ENCODE results near the gene ANKMY1.
"Not testable (repeated sequence)": the region's sequence is repeated elsewhere in the genome, so short reads cannot be mapped to it uniquely, and the experiment has no call there.

ANKMY1 gene

GRCh38 chr2:240500561-240501423, 57.0 kb downstream of the ANKMY1 start:
- DNase-seq, result no peak

- DNase-seq, result no peak
These were observed 58.2 kb downstream of the ANKMY1 start for GRCh38 chr2:240499309-240500301.

GRCh38 chr2:240498958-240499260, 58.9 kb downstream of the ANKMY1 start:
- no peak for DNase-seq

- DNase-seq, result no peak
These were observed 59.4 kb downstream of the ANKMY1 start for GRCh38 chr2:240498171-240498957.

GRCh38 chr2:240497082-240497481, 60.7 kb downstream of the ANKMY1 start:
- not testable (repeated sequence) for DNase-seq

- not testable (repeated sequence) for DNase-seq
These were observed 62.8 kb downstream of the ANKMY1 start for GRCh38 chr2:240494942-240495341.

- no peak for DNase-seq
These were observed 63.5 kb downstream of the ANKMY1 start for GRCh38 chr2:240494194-240494793.

GRCh38 chr2:240491483-240491882, 66.3 kb downstream of the ANKMY1 start:
- DNase-seq, result no peak

GRCh38 chr2:240482141-240482540, 75.6 kb downstream of the ANKMY1 start:
- no peak for DNase-seq

GRCh38 chr2:240481720-240482119, 76.1 kb downstream of the ANKMY1 start:
- no peak for DNase-seq

GRCh38 chr2:240480834-240481623, 76.8 kb downstream of the ANKMY1 start:
- no peak for DNase-seq

GRCh38 chr2:240479111-240479501, 78.7 kb downstream of the ANKMY1 start:
- DNase-seq, result no peak

GRCh38 chr2:240478346-240479110, 79.3 kb downstream of the ANKMY1 start:
- no peak for DNase-seq

GRCh38 chr2:240477916-240478315, 79.9 kb downstream of the ANKMY1 start:
- no peak for DNase-seq

GRCh38 chr2:240473211-240473610, 84.6 kb downstream of the ANKMY1 start:
- DNase-seq, result no peak

- no peak for DNase-seq
These were observed 85.6 kb downstream of the ANKMY1 start for GRCh38 chr2:240472078-240472790.

- DNase-seq, result no peak
These were observed 88.0 kb downstream of the ANKMY1 start for GRCh38 chr2:240469740-240470139.

GRCh38 chr2:240469239-240469636, 88.5 kb downstream of the ANKMY1 start:
- no peak for DNase-seq

GRCh38 chr2:240468303-240469238, 89.2 kb downstream of the ANKMY1 start:
- DNase-seq, result no peak
